ENCODE data around the gene HMSD. TPM values are rescaled to one million over a fixed set of nuclear protein-coding genes. Genes with fewer than 3 reads are reported as not detected.

The HMSD gene
- total RNA-seq, 1 donor from 2014 or later, result 0.11 TPM

- CTCF ChIA-PET, result no interaction called here
- intact Hi-C loops (cut with micrococcal nuclease), result loop anchor here (1.0 to 10.0 kb wide), 6 partner anchors 8 to 1446 kb away; partner anchors contain the start of genes HMSD, PHLPP1, VPS4B and ZCCHC2
- peak overlapping the region; percentile 95 for H3K4me3 Mint-ChIP-seq
Observed at GRCh38 chr18:63970809-63971205, 21.7 kb downstream of the HMSD start.

GRCh38 chr18:63971320-63972001 lies 22.4 kb downstream of the HMSD start:
- ATAC-seq (ENCODE audit: low read depth) (no peak), DNase-seq (no peak)
- ChIA-PET POLR2A (no interaction called here), CTCF (no interaction called here)
- H3K9me3 Mint-ChIP-seq, result no peaks in the 10 kb centered on the region
- H3K4me3 Mint-ChIP-seq, result peak overlapping the region; percentile 95
- peaks cover 60% of the 10 kb centered on the region for H3K4me1 Mint-ChIP-seq
- TF ChIP-seq CTCF (IDR thresholded peaks at IDR 0.05), result no peak
- H3K27me3 Mint-ChIP-seq, result no peaks in the 10 kb centered on the region
- intact Hi-C loops (cut with micrococcal nuclease), result loop anchor here (10.0 kb wide), 1 partner anchor 1447 kb away; the partner anchor contains the start of gene ZCCHC2
- peaks cover 3% of the 10 kb centered on the region for H3K36me3 Mint-ChIP-seq (ENCODE audit: low read depth)
- H3K27ac Mint-ChIP-seq, result peak overlapping the region; percentile 94

More at GRCh38 chr18:63970809-63971205, 21.7 kb downstream of the HMSD start:
- POLR2A ChIA-PET, result interaction anchor here (0.6 to 1.0 kb wide), 2 partner anchors 35 to 549 kb away, joined by 3 to 6 read pairs; partner anchors contain the start of gene VPS4B
- ATAC-seq (ENCODE audit: low read depth) (no peak), DNase-seq (no peak)
- H3K36me3 Mint-ChIP-seq (ENCODE audit: low read depth), result peaks cover 3% of the 10 kb centered on the region
- peak overlapping the region; percentile 94 for H3K27ac Mint-ChIP-seq
- H3K27me3 Mint-ChIP-seq, result peaks cover under 1% of the 10 kb centered on the region
- peaks cover 57% of the 10 kb centered on the region for H3K4me1 Mint-ChIP-seq
- no peak for TF ChIP-seq CTCF (IDR thresholded peaks at IDR 0.05)
- H3K9me3 Mint-ChIP-seq, result no peaks in the 10 kb centered on the region

GRCh38 chr18:63972002-63972376 lies 22.9 kb downstream of the HMSD start:
- TF ChIP-seq CTCF (IDR thresholded peaks at IDR 0.05), result no peak
- ChIA-PET CTCF (no interaction called here), POLR2A (no interaction called here)
- Mint-ChIP-seq H3K36me3 (ENCODE audit: low read depth) (peaks cover 3% of the 10 kb centered on the region), H3K4me3 (peak overlapping the region; percentile 95), H3K27me3 (no peaks in the 10 kb centered on the region), H3K9me3 (no peaks in the 10 kb centered on the region), H3K4me1 (peaks cover 61% of the 10 kb centered on the region), H3K27ac (peak overlapping the region; percentile 94)
- DNase-seq (no peak), ATAC-seq (ENCODE audit: low read depth) (no peak)
- intact Hi-C loops (cut with micrococcal nuclease), result loop anchor here (10.0 kb wide), 1 partner anchor 1447 kb away; the partner anchor contains the start of gene ZCCHC2

GRCh38 chr18:63974991-63975390 lies 25.9 kb downstream of the HMSD start:
- POLR2A ChIA-PET, result no interaction called here
- peak overlapping the region; percentile 49 for H3K4me3 Mint-ChIP-seq
- intact Hi-C loops (cut with micrococcal nuclease), result loop anchor here (1.0 to 10.0 kb wide), 2 partner anchors 12 to 1450 kb away; partner anchors contain the start of gene ZCCHC2
- CTCF ChIA-PET, result interaction anchor here (1.1 to 4.2 kb wide), 4 partner anchors 11 to 457 kb away, joined by 5 to 20 read pairs (median 10); no protein-coding TSS in a partner anchor
- peak overlapping the region; percentile 82 for H3K27ac Mint-ChIP-seq
- peaks cover 14% of the 10 kb centered on the region for H3K36me3 Mint-ChIP-seq (ENCODE audit: low read depth)
- no peak for ATAC-seq (ENCODE audit: low read depth)
- TF ChIP-seq CTCF (IDR thresholded peaks at IDR 0.05), result no peak
- DNase-seq, result no peak
- no peaks in the 10 kb centered on the region for H3K9me3 Mint-ChIP-seq
- peaks cover 61% of the 10 kb centered on the region for H3K4me1 Mint-ChIP-seq
- H3K27me3 Mint-ChIP-seq, result no peaks in the 10 kb centered on the region

- TF ChIP-seq CTCF (IDR thresholded peaks at IDR 0.05), result no peak
- Mint-ChIP-seq H3K9me3 (no peaks in the 10 kb centered on the region), H3K27me3 (no peaks in the 10 kb centered on the region), H3K4me1 (peaks cover 60% of the 10 kb centered on the region), H3K4me3 (no peak overlapping the region), H3K27ac (peak overlapping the region; percentile 82), H3K36me3 (ENCODE audit: low read depth) (peaks cover 19% of the 10 kb centered on the region)
- DNase-seq (no peak), ATAC-seq (ENCODE audit: low read depth) (peak; percentile 28)
- CTCF ChIA-PET, result interaction anchor here (1.1 to 4.2 kb wide), 4 partner anchors 11 to 457 kb away, joined by 5 to 20 read pairs (median 10); no protein-coding TSS in a partner anchor
- POLR2A ChIA-PET, result interaction anchor here (0.6 kb wide), 1 partner anchor 536 kb away, joined by 5 read pairs; no protein-coding TSS in a partner anchor
- intact Hi-C loops (cut with micrococcal nuclease), result loop anchor here (1.0 to 10.0 kb wide), 2 partner anchors 12 to 1451 kb away; partner anchors contain the start of gene ZCCHC2
Observed at GRCh38 chr18:63975628-63976027, 26.5 kb downstream of the HMSD start.
